Neutrophil (primary cell): ENCODE results near the gene KIAA1191.

Source experiments
- H3K27ac ChIP-seq: fragments of 200-600 bp; sonication (generic); 2 replicates; pipeline ENCODE4 v1.5.1; 2016; ENCODE audit warnings: mild to moderate bottlenecking, moderate library complexity
- H3K27me3 ChIP-seq: fragments of 200-600 bp; sonication (generic); 2 replicates; pipeline ENCODE4 v1.6.0; 2016; ENCODE audit warnings: mild to moderate bottlenecking
- H3K36me3 ChIP-seq: fragments of 200-600 bp; sonication (generic); 2 replicates; pipeline ENCODE4 v1.5.1; 2017
- H3K4me1 ChIP-seq, 2 experiments: fragments of 200-600 bp in 1 of 2; sonication (generic) in 1 of 2; 1 replicate in 1 of 2; 2 replicates in 1 of 2; pipeline versions ENCODE4 v1.5.1 to v1.6.1; 2013 to 2016; ENCODE audit warnings: low read depth in 1 of 2, low read length in 1 of 2, mild to moderate bottlenecking in 1 of 2, moderate library complexity in 1 of 2; ENCODE audit not compliant: control insufficient read depth in 1 of 2, insufficient read depth in 1 of 2
- H3K4me3 ChIP-seq, 2 experiments: fragments of 200-600 bp in 1 of 2; sonication (generic) in 1 of 2; 1 replicate in 1 of 2; 2 replicates in 1 of 2; pipeline ENCODE4 v1.5.1; 2013 to 2016; ENCODE audit warnings: low read depth in 1 of 2, low read length in 1 of 2, mild to moderate bottlenecking in 1 of 2, moderate library complexity in 1 of 2
- H3K9me3 ChIP-seq: fragments of 200-600 bp; sonication (generic); 2 replicates; pipeline ENCODE4 v1.5.1; 2016
- TF ChIP-seq, protein P1 (sequence below): fragments of 200-600 bp; sonication (generic); IDR thresholded peaks from 2 replicates; pipeline ENCODE4 v1.5.1; 2016; ENCODE audit warnings: antibody characterized with exemption

KIAA1191 gene

DNA sequence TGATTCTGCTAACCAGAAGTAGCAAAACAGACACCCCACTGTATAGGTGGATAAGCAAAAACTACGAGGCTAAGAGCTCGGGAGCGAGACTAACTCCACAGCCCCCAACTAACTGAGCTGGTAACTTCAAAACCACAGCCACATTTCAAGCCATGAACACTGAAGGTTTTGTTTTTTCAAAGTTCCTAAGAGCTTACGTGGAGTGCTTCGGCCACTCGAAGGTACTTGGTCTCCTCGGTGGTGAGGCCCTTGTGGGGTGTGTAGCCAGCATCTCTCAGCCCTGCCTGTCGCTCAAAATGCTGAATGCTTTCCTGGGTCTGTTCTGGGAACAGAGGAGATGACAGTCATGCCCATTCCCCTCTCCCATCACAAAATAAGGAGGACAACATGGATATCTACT is 11.1 kb downstream of the KIAA1191 start:
- H3K36me3 ChIP-seq = peaks cover 97% of the 10 kb centered on the region
- TF ChIP-seq, protein P1, sequence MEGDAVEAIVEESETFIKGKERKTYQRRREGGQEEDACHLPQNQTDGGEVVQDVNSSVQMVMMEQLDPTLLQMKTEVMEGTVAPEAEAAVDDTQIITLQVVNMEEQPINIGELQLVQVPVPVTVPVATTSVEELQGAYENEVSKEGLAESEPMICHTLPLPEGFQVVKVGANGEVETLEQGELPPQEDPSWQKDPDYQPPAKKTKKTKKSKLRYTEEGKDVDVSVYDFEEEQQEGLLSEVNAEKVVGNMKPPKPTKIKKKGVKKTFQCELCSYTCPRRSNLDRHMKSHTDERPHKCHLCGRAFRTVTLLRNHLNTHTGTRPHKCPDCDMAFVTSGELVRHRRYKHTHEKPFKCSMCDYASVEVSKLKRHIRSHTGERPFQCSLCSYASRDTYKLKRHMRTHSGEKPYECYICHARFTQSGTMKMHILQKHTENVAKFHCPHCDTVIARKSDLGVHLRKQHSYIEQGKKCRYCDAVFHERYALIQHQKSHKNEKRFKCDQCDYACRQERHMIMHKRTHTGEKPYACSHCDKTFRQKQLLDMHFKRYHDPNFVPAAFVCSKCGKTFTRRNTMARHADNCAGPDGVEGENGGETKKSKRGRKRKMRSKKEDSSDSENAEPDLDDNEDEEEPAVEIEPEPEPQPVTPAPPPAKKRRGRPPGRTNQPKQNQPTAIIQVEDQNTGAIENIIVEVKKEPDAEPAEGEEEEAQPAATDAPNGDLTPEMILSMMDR = no peak

DNA sequence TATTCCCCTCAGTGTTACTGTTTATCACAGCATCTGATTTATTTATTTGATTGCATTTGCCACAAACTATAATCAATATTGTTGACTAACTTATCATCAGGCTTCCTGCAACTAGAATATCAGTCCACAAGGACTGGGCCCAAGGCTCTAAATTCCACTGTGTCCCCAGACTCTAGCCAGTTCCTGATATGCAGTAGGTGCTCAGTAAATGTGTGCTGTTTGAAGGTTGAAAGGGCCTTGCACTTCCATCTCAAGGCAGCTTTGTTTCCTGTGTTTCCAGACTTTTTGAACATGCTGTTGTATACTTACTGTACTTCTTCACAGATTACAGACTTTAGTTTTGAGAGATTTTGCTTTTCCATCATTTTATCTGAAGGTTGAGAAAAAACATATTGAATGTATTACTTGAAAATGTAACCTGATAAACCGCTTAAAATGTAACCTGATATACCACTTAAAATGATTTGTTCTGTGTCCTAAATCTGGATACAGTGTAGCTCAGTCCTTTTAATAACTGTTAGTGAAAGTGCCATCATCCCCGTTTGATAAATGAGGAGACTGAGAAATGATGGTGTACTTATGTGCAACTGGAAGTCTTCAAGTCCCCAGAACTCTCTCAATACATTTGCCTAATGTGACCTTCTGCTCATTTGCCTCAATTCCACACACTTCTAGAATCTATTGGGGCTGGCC is 18.7 kb downstream of the KIAA1191 start:
- TF ChIP-seq, protein P1 = no peak
- Histone ChIP-seq H3K4me3 (no peak overlapping the region), H3K27me3 (no peaks in the 10 kb centered on the region), H3K36me3 (peaks cover 66% of the 10 kb centered on the region), H3K27ac (no peak overlapping the region), H3K9me3 (no peaks in the 10 kb centered on the region), H3K4me1 (no peaks in the 10 kb centered on the region)

More for the DNA sequence above, 11.1 kb downstream of the KIAA1191 start:
- Histone ChIP-seq H3K9me3 (no peaks in the 10 kb centered on the region), H3K27me3 (no peaks in the 10 kb centered on the region), H3K4me1 (no peaks in the 10 kb centered on the region), H3K4me3 (no peak overlapping the region), H3K27ac (no peak overlapping the region)

DNA sequence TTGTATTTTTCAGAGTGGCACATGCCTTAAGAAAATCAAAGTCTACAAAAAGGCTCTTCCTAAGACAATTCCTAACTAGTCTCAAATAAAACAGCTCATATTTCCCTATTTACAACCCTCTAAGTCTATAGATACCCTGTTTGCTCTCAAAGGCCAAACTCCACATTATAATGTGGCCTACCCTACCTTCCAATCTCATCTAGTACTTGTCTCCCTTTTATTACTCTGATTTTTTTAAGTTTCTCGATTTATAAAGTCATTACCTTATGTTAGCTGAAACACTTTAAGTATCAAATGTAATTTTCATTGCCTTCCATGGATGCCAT is 19.4 kb downstream of the KIAA1191 start:
- peaks cover 66% of the 10 kb centered on the region for H3K36me3 ChIP-seq

DNA sequence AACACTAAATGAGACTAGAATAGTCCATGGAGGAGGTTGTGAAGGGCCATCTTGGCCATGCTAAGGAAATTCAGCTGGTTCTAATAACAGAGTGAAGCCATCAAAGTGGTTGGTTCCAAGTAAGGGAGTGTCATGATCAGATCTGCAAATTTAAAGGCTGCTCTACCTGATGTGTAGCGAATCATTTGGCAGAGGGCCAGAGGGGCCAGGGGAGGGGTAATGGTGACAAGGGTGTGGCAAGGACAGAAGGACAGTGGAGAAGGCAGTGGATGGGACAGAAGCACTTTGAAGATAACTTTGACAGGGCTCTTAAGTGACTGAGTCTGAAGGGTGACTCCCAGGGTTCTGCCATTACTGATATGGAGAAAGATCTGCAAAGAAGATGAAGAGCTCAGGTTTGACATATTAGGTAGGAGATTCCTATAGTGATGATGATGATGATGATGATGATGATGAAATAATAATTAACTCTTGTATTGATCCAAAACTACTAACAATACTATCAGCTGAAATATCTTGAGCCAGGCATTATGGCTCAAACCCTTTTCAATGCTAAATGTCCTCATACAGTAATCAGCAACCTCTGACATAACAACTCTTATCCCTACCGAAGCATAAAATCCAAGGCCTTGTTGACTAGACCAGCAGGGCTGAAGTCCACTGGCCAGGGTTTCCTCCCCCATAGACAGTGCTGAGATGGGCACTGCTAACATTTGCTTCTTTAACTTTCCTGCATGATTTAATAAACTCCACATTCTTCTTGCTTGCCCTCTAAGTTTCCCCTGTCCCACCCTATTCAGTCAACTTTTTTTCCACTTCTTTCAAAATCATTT is 20.0 kb downstream of the KIAA1191 start:
- no peak overlapping the region for H3K4me3 ChIP-seq
- no peak overlapping the region for H3K27ac ChIP-seq
- no peaks in the 10 kb centered on the region for H3K9me3 ChIP-seq
- TF ChIP-seq, protein P1 = no peak
- no peaks in the 10 kb centered on the region for H3K27me3 ChIP-seq
- H3K4me1 ChIP-seq = no peaks in the 10 kb centered on the region
- peaks cover 66% of the 10 kb centered on the region for H3K36me3 ChIP-seq

More for the DNA sequence above, 19.4 kb downstream of the KIAA1191 start:
- Histone ChIP-seq H3K27me3 (no peaks in the 10 kb centered on the region), H3K27ac (no peak overlapping the region), H3K4me1 (no peaks in the 10 kb centered on the region), H3K9me3 (no peaks in the 10 kb centered on the region), H3K4me3 (no peak overlapping the region)
- TF ChIP-seq, protein P1 = no peak

DNA sequence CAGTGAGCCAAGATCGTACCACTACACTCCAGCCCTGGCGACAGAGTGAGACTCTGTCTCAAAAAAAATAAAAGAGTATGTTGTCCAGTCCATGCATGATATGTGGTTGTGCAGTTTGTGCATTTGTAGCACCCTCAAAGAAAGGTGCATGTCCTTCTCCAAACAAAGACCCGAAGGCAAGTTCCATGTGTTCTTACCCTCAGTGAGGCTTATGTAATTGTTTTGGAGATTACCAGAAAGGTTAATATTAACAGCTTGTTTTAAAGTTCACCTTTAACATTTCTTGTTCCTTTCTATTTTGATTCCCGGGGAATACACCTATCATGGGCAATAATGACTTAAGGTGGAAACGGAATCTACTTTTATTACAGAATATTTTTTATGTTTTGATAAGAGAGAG is 22.3 kb downstream of the KIAA1191 start:
- TF ChIP-seq, protein P1 = no peak
- no peaks in the 10 kb centered on the region for H3K9me3 ChIP-seq
- no peaks in the 10 kb centered on the region for H3K27me3 ChIP-seq
- no peak overlapping the region for H3K4me3 ChIP-seq
- H3K27ac ChIP-seq = no peak overlapping the region
- peaks cover 45% of the 10 kb centered on the region for H3K36me3 ChIP-seq
- H3K4me1 ChIP-seq = no peaks in the 10 kb centered on the region
